Stimulated activated naive CD8-positive, alpha-beta T cell treated with anti-CD3 and anti-CD28 coated beads, Interleukin-15, Interleukin-2, amounts not matched to agents 100 ng/mL and 50 ng/mL, for 24 hours (primary cell): ENCODE measurements around the gene CNDP1.
"Not testable (repeated sequence)": the region's sequence is repeated elsewhere in the genome, so short reads cannot be mapped to it uniquely, and the experiment has no call there.

Source experiments
- H3K27ac Mint-ChIP-seq: one replicate; pipeline ENCODE4 v1.8.0; 2021; ENCODE audit warnings: mild to moderate bottlenecking, mixed read lengths
- H3K27me3 Mint-ChIP-seq: one replicate; pipeline ENCODE4 v1.8.0; 2021; ENCODE audit warnings: mixed read lengths
- H3K36me3 Mint-ChIP-seq: one replicate; pipeline ENCODE4 v1.8.0; 2021; ENCODE audit warnings: low read depth, mixed read lengths
- H3K4me1 Mint-ChIP-seq: one replicate; pipeline ENCODE4 v1.8.0; 2021; ENCODE audit warnings: low read depth, mixed read lengths
- H3K4me3 Mint-ChIP-seq: one replicate; pipeline ENCODE4 v1.8.0; 2021; ENCODE audit warnings: mild to moderate bottlenecking, mixed read lengths
- H3K9me3 Mint-ChIP-seq: one replicate; pipeline ENCODE4 v1.8.0; 2021; ENCODE audit warnings: mixed read lengths

CNDP1 gene

GRCh38 chr18:74499633-74500032 lies 34.7 kb upstream of the CNDP1 start:
- Mint-ChIP-seq H3K4me3 (peak overlapping the region; percentile 99), H3K4me1 (peaks cover 54% of the 10 kb centered on the region), H3K36me3 (peaks cover 46% of the 10 kb centered on the region), H3K27ac (peak overlapping the region; percentile 99), H3K9me3 (no peaks in the 10 kb centered on the region), H3K27me3 (no peaks in the 10 kb centered on the region)

- H3K4me3 Mint-ChIP-seq: peak overlapping the region; percentile 99
- peak overlapping the region; percentile 83 for H3K27ac Mint-ChIP-seq
- peaks cover 48% of the 10 kb centered on the region for H3K36me3 Mint-ChIP-seq
- peaks cover 53% of the 10 kb centered on the region for H3K4me1 Mint-ChIP-seq
- H3K27me3 Mint-ChIP-seq: no peaks in the 10 kb centered on the region
- no peaks in the 10 kb centered on the region for H3K9me3 Mint-ChIP-seq
Observed at GRCh38 chr18:74500372-74500771, 33.9 kb upstream of the CNDP1 start.

GRCh38 chr18:74500774-74501173 lies 33.5 kb upstream of the CNDP1 start:
- H3K27ac Mint-ChIP-seq: peak overlapping the region; percentile 83
- not testable (repeated sequence) for H3K9me3 Mint-ChIP-seq, H3K27me3 Mint-ChIP-seq
- peaks cover 52% of the 10 kb centered on the region for H3K36me3 Mint-ChIP-seq
- H3K4me1 Mint-ChIP-seq: peaks cover 49% of the 10 kb centered on the region
- H3K4me3 Mint-ChIP-seq: peak overlapping the region; percentile 99

GRCh38 chr18:74501386-74501785 lies 32.9 kb upstream of the CNDP1 start:
- peaks cover 53% of the 10 kb centered on the region for H3K36me3 Mint-ChIP-seq
- H3K4me1 Mint-ChIP-seq: peaks cover 46% of the 10 kb centered on the region
- peak overlapping the region; percentile 83 for H3K27ac Mint-ChIP-seq
- H3K9me3 Mint-ChIP-seq: no peaks in the 10 kb centered on the region
- no peaks in the 10 kb centered on the region for H3K27me3 Mint-ChIP-seq
- H3K4me3 Mint-ChIP-seq: peak overlapping the region; percentile 4

GRCh38 chr18:74503137-74503536 lies 31.2 kb upstream of the CNDP1 start:
- Mint-ChIP-seq H3K27ac (no peak overlapping the region), H3K27me3 (no peaks in the 10 kb centered on the region), H3K9me3 (no peaks in the 10 kb centered on the region), H3K4me1 (peaks cover 32% of the 10 kb centered on the region), H3K36me3 (peaks cover 59% of the 10 kb centered on the region), H3K4me3 (no peak overlapping the region)

- no peaks in the 10 kb centered on the region for H3K9me3 Mint-ChIP-seq
- H3K27me3 Mint-ChIP-seq: no peaks in the 10 kb centered on the region
- H3K4me3 Mint-ChIP-seq: no peak overlapping the region
- peaks cover 71% of the 10 kb centered on the region for H3K36me3 Mint-ChIP-seq
- peaks cover 7% of the 10 kb centered on the region for H3K4me1 Mint-ChIP-seq
- no peak overlapping the region for H3K27ac Mint-ChIP-seq
Observed at GRCh38 chr18:74505776-74506175, 28.5 kb upstream of the CNDP1 start.

GRCh38 chr18:74506448-74507084 lies 27.7 kb upstream of the CNDP1 start:
- Mint-ChIP-seq H3K4me1 (no peaks in the 10 kb centered on the region), H3K4me3 (no peak overlapping the region), H3K27ac (no peak overlapping the region), H3K9me3 (no peaks in the 10 kb centered on the region), H3K27me3 (no peaks in the 10 kb centered on the region), H3K36me3 (peaks cover 67% of the 10 kb centered on the region)

- H3K9me3 Mint-ChIP-seq: no peaks in the 10 kb centered on the region
- no peak overlapping the region for H3K4me3 Mint-ChIP-seq
- peaks cover 68% of the 10 kb centered on the region for H3K36me3 Mint-ChIP-seq
- no peaks in the 10 kb centered on the region for H3K27me3 Mint-ChIP-seq
- no peak overlapping the region for H3K27ac Mint-ChIP-seq
- no peaks in the 10 kb centered on the region for H3K4me1 Mint-ChIP-seq
Observed at GRCh38 chr18:74507097-74507881, 27.0 kb upstream of the CNDP1 start.

- Mint-ChIP-seq H3K36me3 (peaks cover 68% of the 10 kb centered on the region), H3K9me3 (no peaks in the 10 kb centered on the region), H3K4me1 (no peaks in the 10 kb centered on the region), H3K27ac (no peak overlapping the region), H3K27me3 (no peaks in the 10 kb centered on the region), H3K4me3 (no peak overlapping the region)
Observed at GRCh38 chr18:74507927-74508326, 26.4 kb upstream of the CNDP1 start.

GRCh38 chr18:74508366-74508765 lies 25.9 kb upstream of the CNDP1 start:
- H3K9me3 Mint-ChIP-seq: no peaks in the 10 kb centered on the region
- no peak overlapping the region for H3K27ac Mint-ChIP-seq
- H3K4me3 Mint-ChIP-seq: no peak overlapping the region
- H3K27me3 Mint-ChIP-seq: no peaks in the 10 kb centered on the region
- no peaks in the 10 kb centered on the region for H3K4me1 Mint-ChIP-seq
- H3K36me3 Mint-ChIP-seq: peaks cover 65% of the 10 kb centered on the region

- Mint-ChIP-seq H3K27me3 (no peaks in the 10 kb centered on the region), H3K9me3 (no peaks in the 10 kb centered on the region), H3K27ac (no peak overlapping the region), H3K4me3 (no peak overlapping the region), H3K36me3 (peaks cover 65% of the 10 kb centered on the region), H3K4me1 (no peaks in the 10 kb centered on the region)
Observed at GRCh38 chr18:74508821-74509225, 25.5 kb upstream of the CNDP1 start.

GRCh38 chr18:74509856-74510769 lies 24.2 kb upstream of the CNDP1 start:
- Mint-ChIP-seq H3K36me3 (peaks cover 66% of the 10 kb centered on the region), H3K4me1 (no peaks in the 10 kb centered on the region), H3K4me3 (no peak overlapping the region), H3K27ac (no peak overlapping the region), H3K27me3 (no peaks in the 10 kb centered on the region), H3K9me3 (no peaks in the 10 kb centered on the region)

- H3K36me3 Mint-ChIP-seq: peaks cover 63% of the 10 kb centered on the region
- H3K4me1 Mint-ChIP-seq: no peaks in the 10 kb centered on the region
- H3K4me3 Mint-ChIP-seq: no peak overlapping the region
- no peaks in the 10 kb centered on the region for H3K9me3 Mint-ChIP-seq
- H3K27me3 Mint-ChIP-seq: no peaks in the 10 kb centered on the region
- H3K27ac Mint-ChIP-seq: no peak overlapping the region
Observed at GRCh38 chr18:74510770-74511095, 23.6 kb upstream of the CNDP1 start.

GRCh38 chr18:74511823-74512222 lies 22.5 kb upstream of the CNDP1 start:
- Mint-ChIP-seq H3K36me3 (peaks cover 57% of the 10 kb centered on the region), H3K27ac (no peak overlapping the region), H3K4me1 (no peaks in the 10 kb centered on the region), H3K27me3 (no peaks in the 10 kb centered on the region), H3K9me3 (no peaks in the 10 kb centered on the region), H3K4me3 (no peak overlapping the region)
